ENCODE measurements around the gene TNNI3K.

TNNI3K gene

GRCh38 chr1:74396462-74396861, 161.3 kb downstream of the TNNI3K start:
- no peak for DNase-seq

GRCh38 chr1:74396933-74397332, 161.7 kb downstream of the TNNI3K start:
- no peak for DNase-seq

- no peak for DNase-seq
Measured at GRCh38 chr1:74399249-74399648, 164.1 kb downstream of the TNNI3K start.

- DNase-seq: no peak
Measured at GRCh38 chr1:74402873-74403272, 167.7 kb downstream of the TNNI3K start.

- DNase-seq: no peak
Measured at GRCh38 chr1:74403606-74404005, 168.4 kb downstream of the TNNI3K start.

GRCh38 chr1:74406759-74407158, 171.6 kb downstream of the TNNI3K start:
- DNase-seq: no peak

GRCh38 chr1:74407902-74408301, 172.7 kb downstream of the TNNI3K start:
- no peak for DNase-seq

- no peak for DNase-seq
Measured at GRCh38 chr1:74412244-74412643, 177.1 kb downstream of the TNNI3K start.

- no peak for DNase-seq
Measured at GRCh38 chr1:74415935-74416334, 180.7 kb downstream of the TNNI3K start.

- DNase-seq: no peak
Measured at GRCh38 chr1:74419611-74420010, 184.4 kb downstream of the TNNI3K start.

GRCh38 chr1:74420467-74420866, 185.3 kb downstream of the TNNI3K start:
- DNase-seq: no peak

- DNase-seq: no peak
Measured at GRCh38 chr1:74422421-74423292, 187.5 kb downstream of the TNNI3K start.

GRCh38 chr1:74423471-74423870, 188.3 kb downstream of the TNNI3K start:
- DNase-seq: no peak

GRCh38 chr1:74425676-74426075, 190.5 kb downstream of the TNNI3K start:
- no peak for DNase-seq

- no peak for DNase-seq
Measured at GRCh38 chr1:74426208-74426937, 191.2 kb downstream of the TNNI3K start.

GRCh38 chr1:74427681-74428080, 192.5 kb downstream of the TNNI3K start:
- DNase-seq: no peak

GRCh38 chr1:74429580-74429979, 194.4 kb downstream of the TNNI3K start:
- DNase-seq: no peak

- no peak for DNase-seq
Measured at GRCh38 chr1:74430342-74430934, 195.3 kb downstream of the TNNI3K start.

- DNase-seq: no peak
Measured at GRCh38 chr1:74431531-74431930, 196.3 kb downstream of the TNNI3K start.

- no peak for DNase-seq
Measured at GRCh38 chr1:74432325-74432724, 197.1 kb downstream of the TNNI3K start.

GRCh38 chr1:74434321-74434720, 199.1 kb downstream of the TNNI3K start:
- no peak for DNase-seq

- no peak for DNase-seq
Measured at GRCh38 chr1:74436078-74436477, 200.9 kb downstream of the TNNI3K start.

- no peak for DNase-seq
Measured at GRCh38 chr1:74437035-74437434, 201.8 kb downstream of the TNNI3K start.

- no peak for DNase-seq
Measured at GRCh38 chr1:74452035-74452434, 216.8 kb downstream of the TNNI3K start.
